PC-3 (cell line): ENCODE data around the gene MPO. TPM values are rescaled to one million over a fixed set of nuclear protein-coding genes. Genes with fewer than 3 reads are reported as not detected.

Experiments used
- ATAC-seq: fragments of 200-7000 bp; cut with Tn5 transposase; 2 replicates; pipeline ENCODE4 v1.9.1; 2020; ENCODE audit warnings: mild to moderate bottlenecking, moderate library complexity
- BruUV-seq: library from RNA; stranded (reverse); fragments of 400-500 nt; replicated peaks from 2 replicates; lab custom pipeline; 2021; lab: Mats Ljungman, UMichigan
- CTCF ChIA-PET: fragments of 300-600 bp; sonication (Branson Sonifier 250); formaldehyde crosslinking; loops from one replicate; lab custom pipeline; 2022; ENCODE audit warnings: antibody characterized with exemption; lab: Charles Lee
- POLR2A ChIA-PET: fragments of 300-600 bp; sonication (Branson Sonifier 250); formaldehyde crosslinking; loops from one replicate; lab custom pipeline; 2022; ENCODE audit warnings: antibody characterized with exemption; ENCODE audit not compliant: unreplicated experiment; lab: Charles Lee
- DNase-seq: peaks from one replicate; pipeline ENCODE4 v3.0.0-alpha.2; 2015
- H2AFZ ChIP-seq: fragments of 300-600 bp; sonication (generic); 2 replicates; pipeline ENCODE4 v1.6.0; 2016; ENCODE audit warnings: antibody characterized with exemption, low read length
- H3F3A ChIP-seq: fragments of 300-600 bp; sonication (generic); one replicate; pipeline ENCODE4 v1.6.0; 2017; ENCODE audit warnings: antibody characterized with exemption, low read length, control low read depth, mild to moderate bottlenecking; ENCODE audit not compliant: unreplicated experiment
- H3K27ac ChIP-seq: fragments of 300-600 bp; sonication (generic); 2 replicates; pipeline ENCODE4 v1.5.1; 2016; ENCODE audit warnings: mild to moderate bottlenecking, low read length
- H3K27me3 ChIP-seq: fragments of 300-600 bp; sonication (generic); 2 replicates; pipeline ENCODE4 v1.6.1; 2016; ENCODE audit warnings: low read length, mixed read lengths
- H3K36me3 ChIP-seq: fragments of 300-600 bp; sonication (generic); 2 replicates; pipeline ENCODE4 v1.6.1; 2016; ENCODE audit warnings: low read depth, mixed run types, low read length, mixed read lengths
- H3K4me1 ChIP-seq: fragments of 300-600 bp; sonication (generic); 2 replicates; pipeline ENCODE4 v1.5.1; 2016; ENCODE audit warnings: low read length; ENCODE audit not compliant: insufficient read depth
- H3K4me2 ChIP-seq: fragments of 300-600 bp; sonication (generic); 2 replicates; pipeline ENCODE4 v1.6.0; 2016; ENCODE audit warnings: low read length
- H3K4me3 ChIP-seq: fragments of 300-600 bp; sonication (generic); 2 replicates; pipeline ENCODE4 v1.5.1; 2016; ENCODE audit warnings: mild to moderate bottlenecking, low read length, mixed read lengths
- H3K79me2 ChIP-seq: fragments of 300-600 bp; sonication (generic); 2 replicates; pipeline ENCODE4 v1.6.1; 2017; ENCODE audit warnings: low read length, mixed read lengths
- H3K9ac ChIP-seq: fragments of 300-600 bp; sonication (generic); 2 replicates; pipeline ENCODE4 v1.6.0; 2016; ENCODE audit warnings: mild to moderate bottlenecking, low read length
- H3K9me2 ChIP-seq: fragments of 300-600 bp; sonication (generic); replicated peaks from 2 replicates; pipeline ENCODE4 v1.6.1; 2016; ENCODE audit warnings: mixed run types, low read length, mixed read lengths
- H3K9me3 ChIP-seq: fragments of 300-600 bp; sonication (generic); 2 replicates; pipeline ENCODE4 v1.6.1; 2016; ENCODE audit warnings: low read length, mixed read lengths
- H4K20me1 ChIP-seq: fragments of 300-600 bp; sonication (generic); 2 replicates; pipeline ENCODE4 v1.6.1; 2016; ENCODE audit warnings: low read length, mixed read lengths
- CTCF ChIP-seq: fragments of 300-600 bp; sonication (generic); conservative IDR thresholded peaks from 2 replicates; pipeline ENCODE4 v1.5.1; 2017; ENCODE audit warnings: antibody characterized with exemption, low read depth, mild to moderate bottlenecking, low read length
- EZH2 ChIP-seq: fragments of 300-600 bp; sonication (generic); IDR thresholded peaks from one replicate; pipeline ENCODE4 v1.6.1; 2017; ENCODE audit warnings: antibody characterized with exemption, mild to moderate bottlenecking, low read length; ENCODE audit not compliant: unreplicated experiment
- EZH2phosphoT487 ChIP-seq: fragments of 300-600 bp; sonication (generic); IDR thresholded peaks from 2 replicates; pipeline ENCODE4 v1.6.1; 2018; ENCODE audit warnings: mild to moderate bottlenecking, antibody characterized with exemption, low read length, borderline replicate concordance
- intact Hi-C: fragments of 100-400 bp; cut with micrococcal nuclease; formaldehyde crosslinking; loops from 2 replicates; pipeline ENCODE4 v1.9.0; 2023
- total RNA-seq: library from RNA; depleted of rRNA; stranded (reverse); fragments of >200 nt; gene quantifications from 2 replicates; pipeline ENCODE4 v1.2.3, GENCODE V29; 2014

Gene MPO
- total RNA-seq, 1 experiment from 2014 or later, result not detected

GRCh38 chr17:58278661-58279015, 2.1 kb downstream of the MPO start:
- no peak overlapping the region for H3K4me3 ChIP-seq
- no peaks in the 10 kb centered on the region for H3K36me3 ChIP-seq
- ChIA-PET POLR2A (no interaction called here), CTCF (no interaction called here)
- ATAC-seq (no peak; the same call in none of the 2 replicates), DNase-seq (no peak)
- no peaks in the 10 kb centered on the region for H4K20me1 ChIP-seq
- TF ChIP-seq EZH2phosphoT487 (no peak), CTCF (no peak), EZH2 (no peak)
- no peak overlapping the region for H3K9ac ChIP-seq
- H3K27ac ChIP-seq, result no peak overlapping the region
- H3K79me2 ChIP-seq, result no peaks in the 10 kb centered on the region
- no TSS peak for BruUV-seq
- intact Hi-C loops, result no loop called here
- no peak overlapping the region for H3K4me2 ChIP-seq
- no peaks in the 10 kb centered on the region for H3F3A ChIP-seq
- no peaks in the 10 kb centered on the region for H3K9me2 ChIP-seq
- H3K4me1 ChIP-seq, result no peaks in the 10 kb centered on the region
- H2AFZ ChIP-seq, result no peak overlapping the region
- H3K27me3 ChIP-seq, result 0 out of 2 replicates have a peak, but pooled peaks cover 17% of the 10 kb centered on the region
- no peaks in the 10 kb centered on the region for H3K9me3 ChIP-seq

- no peaks in the 10 kb centered on the region for H4K20me1 ChIP-seq
- H3K27ac ChIP-seq, result no peak overlapping the region
- no peaks in the 10 kb centered on the region for H3K9me3 ChIP-seq
- ATAC-seq (no peak), DNase-seq (no peak)
- H3F3A ChIP-seq, result no peaks in the 10 kb centered on the region
- no peaks in the 10 kb centered on the region for H3K79me2 ChIP-seq
- POLR2A ChIA-PET, result no interaction called here
- no peak overlapping the region for H3K9ac ChIP-seq
- H2AFZ ChIP-seq, result no peak overlapping the region
- BruUV-seq, result no TSS peak
- intact Hi-C loops, result no loop called here
- CTCF ChIA-PET, result no interaction called here
- no peaks in the 10 kb centered on the region for H3K9me2 ChIP-seq
- H3K27me3 ChIP-seq, result 0 out of 2 replicates have a peak, but pooled peaks cover 18% of the 10 kb centered on the region
- TF ChIP-seq EZH2 (no peak), CTCF (no peak), EZH2phosphoT487 (no peak)
- H3K4me1 ChIP-seq, result no peaks in the 10 kb centered on the region
- no peak overlapping the region for H3K4me3 ChIP-seq
- H3K4me2 ChIP-seq, result no peak overlapping the region
- no peaks in the 10 kb centered on the region for H3K36me3 ChIP-seq
Measured at GRCh38 chr17:58277802-58278595, 2.7 kb downstream of the MPO start.

GRCh38 chr17:58277107-58277801, 3.5 kb downstream of the MPO start:
- H3K4me2 ChIP-seq, result no peak overlapping the region
- no peaks in the 10 kb centered on the region for H4K20me1 ChIP-seq
- ChIA-PET POLR2A (no interaction called here), CTCF (no interaction called here)
- no peaks in the 10 kb centered on the region for H3K79me2 ChIP-seq
- intact Hi-C loops, result no loop called here
- 0 out of 2 replicates have a peak, but pooled peaks cover 19% of the 10 kb centered on the region for H3K27me3 ChIP-seq
- no peak for TF ChIP-seq EZH2phosphoT487
- no peak for TF ChIP-seq EZH2
- peak; percentile 69 for TF ChIP-seq CTCF
- H3K4me3 ChIP-seq, result no peak overlapping the region
- H3K9me2 ChIP-seq, result no peaks in the 10 kb centered on the region
- no peaks in the 10 kb centered on the region for H3K36me3 ChIP-seq
- H3K9me3 ChIP-seq, result no peaks in the 10 kb centered on the region
- no peak overlapping the region for H2AFZ ChIP-seq
- no peaks in the 10 kb centered on the region for H3K4me1 ChIP-seq
- H3K27ac ChIP-seq, result no peak overlapping the region
- ATAC-seq (no peak), DNase-seq (peak; percentile 50)
- H3K9ac ChIP-seq, result no peak overlapping the region
- BruUV-seq, result no TSS peak
- H3F3A ChIP-seq, result no peaks in the 10 kb centered on the region
